CD8-positive, alpha-beta memory T cell (primary cell): ENCODE results near the gene ATP5ME. TPM values are rescaled to one million over a fixed set of nuclear protein-coding genes. Genes with fewer than 3 reads are reported as not detected.
A peak's percentile ranks its signal among the peaks of the same experiment; 100 is the strongest.

ENCODE experiments used
- CTCF ChIA-PET: fragments of 350-600 bp; sonication (Branson Sonifier 250); formaldehyde crosslinking; loops from one replicate; lab custom pipeline; 2021; ENCODE audit warnings: antibody characterized with exemption; lab: Charles Lee
- POLR2A ChIA-PET: fragments of 350-600 bp; sonication (Branson Sonifier 250); formaldehyde crosslinking; loops from one replicate; lab custom pipeline; 2021; ENCODE audit warnings: antibody characterized with exemption; lab: Charles Lee
- DNase-seq, 5 donors: peaks; one replicate each; pipeline versions ENCODE4 v3.0.0 to v3.0.0-alpha.2; 2020 to 2022; ENCODE audit warnings: mixed read lengths in 1 of 5
- H3K27ac ChIP-seq: one replicate; pipeline ENCODE4 v1.7.0; 2013; ENCODE audit warnings: low read depth, mild to moderate bottlenecking, low read length, moderate library complexity
- H3K27me3 ChIP-seq: 2 replicates; pipeline ENCODE4 v1.7.0; 2013; ENCODE audit warnings: low read length, mild to moderate bottlenecking; ENCODE audit not compliant: insufficient read depth, poor library complexity, severe bottlenecking
- H3K36me3 ChIP-seq: 2 replicates; pipeline ENCODE4 v1.7.0; 2013; ENCODE audit warnings: mild to moderate bottlenecking, low read length, moderate library complexity; ENCODE audit not compliant: insufficient read depth
- H3K4me1 ChIP-seq: 2 replicates; pipeline ENCODE4 v1.7.0; 2013; ENCODE audit warnings: mild to moderate bottlenecking, low read length, moderate library complexity; ENCODE audit not compliant: insufficient read depth
- H3K4me3 ChIP-seq: 2 replicates; pipeline ENCODE4 v1.7.0; 2013; ENCODE audit warnings: mild to moderate bottlenecking, low read length
- H3K9me3 ChIP-seq: 2 replicates; pipeline ENCODE4 v1.7.0; 2013; ENCODE audit warnings: mild to moderate bottlenecking, low read length
- H3K27ac Mint-ChIP-seq, 8 donors: one replicate each; pipeline ENCODE4 v1.8.0; 2020 to 2021; ENCODE audit warnings: mixed read lengths in 8 of 8, mild to moderate bottlenecking in 6 of 8, inconsistent platforms in 3 of 8, moderate library complexity in 3 of 8
- H3K27me3 Mint-ChIP-seq, 2 donors: one replicate each; pipeline ENCODE4 v1.8.0; 2020 to 2021; ENCODE audit warnings: mixed read lengths in 2 of 2, mild to moderate bottlenecking in 1 of 2, moderate library complexity in 1 of 2
- H3K36me3 Mint-ChIP-seq, 3 donors: one replicate each; pipeline ENCODE4 v1.8.0; 2020 to 2021; ENCODE audit warnings: mixed read lengths in 3 of 3, inconsistent platforms in 1 of 3, mild to moderate bottlenecking in 1 of 3
- H3K4me1 Mint-ChIP-seq, 3 donors: one replicate each; pipeline ENCODE4 v1.8.0; 2020 to 2021; ENCODE audit warnings: mixed read lengths in 3 of 3, inconsistent platforms in 1 of 3, mild to moderate bottlenecking in 1 of 3
- H3K4me3 Mint-ChIP-seq, 7 donors: one replicate each; pipeline ENCODE4 v1.8.0; 2020 to 2021; ENCODE audit warnings: mixed read lengths in 7 of 7, mild to moderate bottlenecking in 6 of 7, moderate library complexity in 4 of 7, inconsistent platforms in 2 of 7
- H3K9me3 Mint-ChIP-seq, 5 donors: one replicate each; pipeline ENCODE4 v1.8.0; 2020 to 2022; ENCODE audit warnings: mixed read lengths in 5 of 5, mild to moderate bottlenecking in 3 of 5, moderate library complexity in 2 of 5, inconsistent platforms in 1 of 5
- polyA plus RNA-seq: library from polyadenylated mRNA; unstranded; fragments of 300-500 nt; fragmentation: Illumina TruSeq; gene quantifications from one replicate; pipeline ENCODE4 v1.2.3, GENCODE V29; 2021
- total RNA-seq, 2 experiments: library from RNA; stranded (reverse); gene quantifications; one replicate each; pipeline ENCODE4 v1.2.3, GENCODE V29; 2021

Gene ATP5ME
- total and polyA plus RNA-seq, 3 experiments from 2014 or later = 284 to 441 (median 291) TPM

DNA sequence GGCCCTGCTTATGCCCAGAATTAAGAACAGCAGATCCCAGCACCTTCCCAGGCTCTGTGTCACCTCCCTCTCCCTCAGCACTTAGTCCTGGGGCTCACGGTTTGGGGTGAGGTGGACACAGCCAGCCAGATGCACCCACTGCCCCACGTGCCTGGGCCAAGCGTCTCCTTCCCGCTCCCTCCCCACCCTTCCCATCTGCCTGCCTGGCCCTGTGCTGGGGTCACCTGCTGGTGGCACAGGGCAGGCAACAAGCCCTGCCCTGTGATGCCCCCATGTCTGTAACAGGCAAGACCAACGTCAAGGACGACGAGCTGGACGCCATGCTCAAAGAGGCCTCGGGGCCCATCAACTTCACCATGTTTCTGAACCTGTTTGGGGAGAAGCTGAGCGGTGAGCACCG lies 5.6 kb upstream of the ATP5ME start:
- H3K4me1 ChIP-seq = peaks cover 9% of the 10 kb centered on the region
- Mint-ChIP-seq H3K9me3 (no peaks in the 10 kb centered on the region), H3K36me3 (no peaks in the 10 kb centered on the region), H3K4me1 (peaks cover 0 to 28% (median 5%) of the 10 kb centered on the region in 3 donors), H3K27me3 (no peaks in the 10 kb centered on the region), H3K27ac (peak overlapping the region in 2 of 8 donors; percentile 17 to 38), H3K4me3 (peak overlapping the region in 1 of 7 donors; percentile 36)
- ChIA-PET POLR2A (no interaction called here), CTCF (no interaction called here)
- no peaks in the 10 kb centered on the region for H3K9me3 ChIP-seq
- H3K27me3 ChIP-seq = no peaks in the 10 kb centered on the region
- no peaks in the 10 kb centered on the region for H3K36me3 ChIP-seq
- H3K27ac ChIP-seq = no peak overlapping the region
- DNase-seq = no peak
- no peak overlapping the region for H3K4me3 ChIP-seq

DNA sequence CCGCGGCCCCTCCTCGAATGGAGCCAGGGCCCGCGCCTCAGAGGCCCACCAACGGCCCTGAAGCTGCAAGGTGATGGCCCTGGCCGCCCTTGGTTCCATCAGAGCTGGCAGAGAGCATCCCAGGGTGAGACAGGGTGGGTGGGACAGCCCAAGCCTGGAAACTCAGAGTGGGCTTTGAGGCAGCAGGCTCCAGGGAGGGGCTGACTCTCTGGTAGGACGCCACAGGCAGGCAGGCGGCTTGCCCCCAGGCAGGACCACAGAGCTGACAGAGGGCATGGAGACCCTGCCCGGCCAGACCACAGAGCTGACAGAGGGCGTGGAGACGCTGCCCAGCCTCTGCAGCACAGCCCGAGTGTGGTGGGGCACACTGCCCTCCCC lies 5.0 kb upstream of the ATP5ME start:
- Histone ChIP-seq H3K36me3 (no peaks in the 10 kb centered on the region), H3K27me3 (no peaks in the 10 kb centered on the region), H3K9me3 (no peaks in the 10 kb centered on the region), H3K27ac (no peak overlapping the region), H3K4me3 (no peak overlapping the region), H3K4me1 (peaks cover 9% of the 10 kb centered on the region)
- Mint-ChIP-seq H3K9me3 (no peaks in the 10 kb centered on the region), H3K4me3 (no peak overlapping the region), H3K36me3 (peaks cover 0 to 2% (median 0%) of the 10 kb centered on the region in 3 donors), H3K4me1 (peaks cover 0 to 30% (median 6%) of the 10 kb centered on the region in 3 donors), H3K27ac (no peak overlapping the region), H3K27me3 (no peaks in the 10 kb centered on the region)
- no peak for DNase-seq
- ChIA-PET POLR2A (no interaction called here), CTCF (no interaction called here)

DNA sequence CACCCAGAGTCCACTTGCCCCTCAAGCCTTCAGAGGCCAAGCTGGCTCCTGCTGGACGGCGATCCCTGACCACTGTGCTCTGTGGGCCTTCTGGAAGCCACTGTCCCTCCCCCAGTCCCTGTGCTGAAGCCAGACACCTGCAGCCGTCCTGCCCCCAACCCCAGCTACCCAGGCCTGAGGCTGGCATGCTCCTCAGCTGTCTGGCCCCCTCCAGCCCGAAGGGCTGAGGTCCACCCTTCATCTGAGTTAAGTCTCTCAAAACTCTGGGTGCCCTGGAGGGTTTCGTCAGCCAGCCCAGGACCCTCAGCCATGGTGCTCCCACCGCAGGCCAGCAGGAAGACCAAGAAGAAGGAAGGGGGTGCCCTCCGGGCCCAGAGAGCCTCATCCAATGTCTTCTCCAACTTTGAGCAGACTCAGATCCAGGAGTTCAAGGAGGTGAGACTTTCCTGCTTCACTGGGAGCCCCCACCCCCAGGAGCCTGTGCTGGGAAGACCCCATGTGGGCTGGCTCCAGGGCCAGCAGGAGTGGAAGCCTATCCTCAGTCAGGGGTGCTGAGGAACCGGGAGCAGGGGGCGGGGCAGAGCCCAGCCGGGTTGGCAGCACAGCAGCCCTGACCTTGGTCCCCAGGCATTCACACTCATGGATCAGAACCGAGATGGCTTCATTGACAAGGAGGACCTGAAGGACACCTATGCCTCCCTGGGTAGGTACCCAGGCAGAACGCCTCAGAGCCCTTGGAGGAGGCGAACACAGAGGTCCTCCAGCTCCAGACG lies 4.4 kb upstream of the ATP5ME start:
- CTCF ChIA-PET = no interaction called here
- H3K27ac Mint-ChIP-seq = no peak overlapping the region
- H3K27ac ChIP-seq = no peak overlapping the region
- no peak for DNase-seq
- no peaks in the 10 kb centered on the region for H3K9me3 Mint-ChIP-seq
- H3K9me3 ChIP-seq = no peaks in the 10 kb centered on the region
- peaks cover under 1 to 29% (median 6%) of the 10 kb centered on the region in 3 donors for H3K4me1 Mint-ChIP-seq
- H3K36me3 Mint-ChIP-seq = peaks cover 0 to 4% (median 0%) of the 10 kb centered on the region in 3 donors
- no peak overlapping the region for H3K4me3 ChIP-seq
- peak overlapping the region in 1 of 7 donors; percentile 83 for H3K4me3 Mint-ChIP-seq
- POLR2A ChIA-PET = no interaction called here
- H3K4me1 ChIP-seq = peaks cover 10% of the 10 kb centered on the region
- no peaks in the 10 kb centered on the region for H3K27me3 ChIP-seq
- H3K36me3 ChIP-seq = no peaks in the 10 kb centered on the region
- H3K27me3 Mint-ChIP-seq = no peaks in the 10 kb centered on the region

DNA sequence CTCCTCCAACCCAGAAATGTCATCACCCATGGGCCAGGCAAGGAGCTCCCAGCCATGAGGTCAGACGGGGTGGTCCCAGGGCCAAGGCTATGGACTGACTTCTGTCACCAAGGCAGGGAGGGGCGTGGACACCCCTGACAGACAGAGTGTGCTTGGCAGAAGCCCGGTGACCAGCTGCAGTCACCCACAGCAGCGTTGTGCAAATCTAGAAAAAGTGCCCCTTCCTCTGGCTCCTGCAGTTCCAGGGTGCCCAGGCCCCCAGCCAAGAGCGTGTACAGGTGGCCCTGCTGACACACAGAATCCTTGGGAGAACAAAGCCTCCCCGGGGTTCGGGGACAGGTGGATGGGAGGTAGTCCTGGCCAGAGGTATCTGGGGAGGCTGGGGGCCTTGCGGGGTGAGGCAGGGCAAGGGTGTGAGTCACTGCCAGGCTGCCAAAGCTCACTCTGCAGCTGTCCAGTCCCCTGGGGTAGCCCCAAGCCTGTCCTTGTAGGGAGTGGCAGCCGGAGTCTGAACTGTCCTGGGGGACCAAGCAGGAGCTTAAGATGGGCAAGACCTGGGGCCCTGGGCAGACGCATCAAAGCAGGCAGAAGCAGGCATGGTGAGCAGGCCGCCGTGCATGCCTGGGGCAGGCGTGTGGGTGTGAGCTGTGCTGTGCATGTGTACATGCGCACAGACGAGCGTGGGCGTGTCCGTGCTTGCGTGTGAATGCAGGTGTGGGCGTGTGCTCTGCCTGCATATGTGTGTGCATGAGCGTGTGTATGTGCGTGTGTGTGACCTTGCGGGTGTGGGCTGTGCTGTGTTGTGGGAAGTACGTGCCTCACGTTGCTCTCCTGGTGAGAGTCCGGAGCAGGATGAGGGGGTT lies 3.6 kb upstream of the ATP5ME start:
- H3K27me3 ChIP-seq = no peaks in the 10 kb centered on the region
- H3K9me3 ChIP-seq = no peaks in the 10 kb centered on the region
- DNase-seq = no peak
- peaks cover 6 to 30% (median 12%) of the 10 kb centered on the region in 3 donors for H3K4me1 Mint-ChIP-seq
- H3K36me3 Mint-ChIP-seq = peaks cover 0 to 11% (median 0%) of the 10 kb centered on the region in 3 donors
- H3K4me3 Mint-ChIP-seq = peak overlapping the region in 3 of 7 donors; percentile 35 to 86 (median 83)
- H3K4me3 ChIP-seq = no peak overlapping the region
- H3K36me3 ChIP-seq = no peaks in the 10 kb centered on the region
- ChIA-PET POLR2A (no interaction called here), CTCF (interaction anchor here (1.5 kb wide), 1 partner anchor 254 kb away, joined by 3 read pairs; the partner anchor contains the start of genes GAK and TMEM175)
- no peaks in the 10 kb centered on the region for H3K9me3 Mint-ChIP-seq
- H3K27me3 Mint-ChIP-seq = no peaks in the 10 kb centered on the region
- H3K27ac Mint-ChIP-seq = no peak overlapping the region
- H3K27ac ChIP-seq = no peak overlapping the region
- H3K4me1 ChIP-seq = peaks cover 19% of the 10 kb centered on the region

DNA sequence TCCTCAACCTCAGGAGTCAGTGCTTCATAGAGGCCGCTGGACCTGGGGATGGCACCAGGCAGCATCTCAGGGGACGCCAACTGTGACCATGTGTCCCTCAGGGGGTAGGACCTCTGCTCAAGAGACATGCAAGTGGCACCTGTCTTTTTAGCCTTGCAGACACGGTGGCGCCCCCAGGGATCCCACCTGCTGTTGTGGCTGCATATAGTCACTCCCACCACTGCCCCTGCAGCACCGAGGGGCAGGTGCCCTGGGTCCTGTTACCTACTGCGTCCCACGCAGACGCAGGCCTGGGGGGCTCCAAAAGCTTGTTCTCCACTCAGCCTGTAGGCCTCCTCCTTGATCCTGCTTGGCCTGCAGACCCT lies 2.8 kb upstream of the ATP5ME start:
- no peak for DNase-seq
- no peaks in the 10 kb centered on the region for H3K27me3 ChIP-seq
- CTCF ChIA-PET = interaction anchor here (1.5 kb wide), 1 partner anchor 255 kb away, joined by 3 read pairs; the partner anchor contains the start of genes GAK and TMEM175
- H3K27me3 Mint-ChIP-seq = no peaks in the 10 kb centered on the region
- H3K9me3 Mint-ChIP-seq = no peaks in the 10 kb centered on the region
- peaks cover 6 to 26% (median 12%) of the 10 kb centered on the region in 3 donors for H3K4me1 Mint-ChIP-seq
- H3K9me3 ChIP-seq = no peaks in the 10 kb centered on the region
- no peak overlapping the region for H3K27ac ChIP-seq
- peaks cover 19% of the 10 kb centered on the region for H3K4me1 ChIP-seq
- POLR2A ChIA-PET = no interaction called here
- peaks cover 0 to 17% (median 0%) of the 10 kb centered on the region in 3 donors for H3K36me3 Mint-ChIP-seq
- peak overlapping the region in 3 of 7 donors; percentile 20 to 90 (median 86) for H3K4me3 Mint-ChIP-seq
- peaks cover 7% of the 10 kb centered on the region for H3K36me3 ChIP-seq
- H3K27ac Mint-ChIP-seq = peak overlapping the region in 1 of 8 donors; percentile 15
- no peak overlapping the region for H3K4me3 ChIP-seq

DNA sequence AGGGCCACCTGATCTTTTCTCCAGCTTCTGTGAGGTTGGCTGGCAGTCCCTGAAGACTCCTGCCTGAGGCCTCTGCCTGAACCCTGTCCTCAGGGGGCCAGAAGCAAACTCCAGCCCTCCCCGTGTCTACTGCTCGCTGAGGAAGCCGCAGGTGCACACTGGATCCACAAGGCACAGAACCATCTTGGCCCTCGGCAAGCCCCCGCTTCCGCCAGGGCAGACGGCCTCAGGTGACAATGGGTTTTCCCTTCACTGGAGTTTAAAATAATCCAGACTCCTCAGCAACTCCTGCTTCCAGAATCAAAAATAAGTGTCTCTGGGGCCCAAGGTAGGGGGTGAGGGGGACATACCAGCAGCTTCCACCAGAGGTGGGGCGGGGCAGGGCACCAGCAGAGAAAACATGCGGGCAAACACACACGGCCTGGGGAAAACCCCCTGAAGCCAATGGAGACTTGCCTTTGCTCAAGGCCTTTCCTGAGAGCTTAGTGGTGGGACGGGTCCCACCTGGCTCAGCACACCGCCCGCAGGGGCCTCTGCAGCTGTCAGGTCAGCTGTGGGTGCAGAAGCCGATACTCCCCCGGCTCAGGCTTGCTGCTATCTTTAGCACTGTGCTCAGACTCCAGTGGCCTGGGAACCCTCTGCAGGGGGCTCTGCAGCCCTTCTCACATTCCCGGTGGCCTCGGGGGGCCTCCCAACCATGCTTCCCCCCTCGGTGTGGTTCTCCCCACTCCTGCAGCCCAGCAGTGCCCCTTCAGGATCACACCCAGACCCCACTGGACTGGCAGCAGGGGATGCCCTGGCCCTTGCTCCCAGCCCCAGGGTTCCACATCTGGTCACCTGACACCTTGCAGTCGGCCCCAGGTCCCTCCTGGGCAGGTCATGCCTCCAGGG lies 2.1 kb upstream of the ATP5ME start:
- ChIA-PET CTCF (interaction anchor here (0.8 to 1.5 kb wide), 3 partner anchors 8 to 256 kb away, joined by 3 read pairs; partner anchors contain the start of genes GAK and TMEM175), POLR2A (interaction anchor here (0.8 to 1.5 kb wide), 2 partner anchors 8 to 10 kb away, joined by 3 to 4 read pairs; no protein-coding TSS in a partner anchor)
- peaks cover 19% of the 10 kb centered on the region for H3K4me1 ChIP-seq
- no peaks in the 10 kb centered on the region for H3K9me3 Mint-ChIP-seq
- H3K27me3 Mint-ChIP-seq = no peaks in the 10 kb centered on the region
- DNase-seq = no peak
- H3K27me3 ChIP-seq = no peaks in the 10 kb centered on the region
- no peak overlapping the region for H3K4me3 ChIP-seq
- H3K27ac ChIP-seq = no peak overlapping the region
- H3K9me3 ChIP-seq = no peaks in the 10 kb centered on the region
- peak overlapping the region in 6 of 8 donors; percentile 15 to 85 (median 48) for H3K27ac Mint-ChIP-seq
- peaks cover 13% of the 10 kb centered on the region for H3K36me3 ChIP-seq
- H3K4me3 Mint-ChIP-seq = peak overlapping the region in 5 of 7 donors; percentile 29 to 90 (median 67)
- peaks cover 0 to 23% (median 0%) of the 10 kb centered on the region in 3 donors for H3K36me3 Mint-ChIP-seq
- H3K4me1 Mint-ChIP-seq = peaks cover 6 to 26% (median 12%) of the 10 kb centered on the region in 3 donors
